DMS79 (cell line): ENCODE results near the gene ZNF581.

ENCODE experiments used
- DNase-seq: peaks from one replicate; lab custom pipeline; 2025; lab: John Stamatoyannopoulos, UW

The ZNF581 gene

DNA sequence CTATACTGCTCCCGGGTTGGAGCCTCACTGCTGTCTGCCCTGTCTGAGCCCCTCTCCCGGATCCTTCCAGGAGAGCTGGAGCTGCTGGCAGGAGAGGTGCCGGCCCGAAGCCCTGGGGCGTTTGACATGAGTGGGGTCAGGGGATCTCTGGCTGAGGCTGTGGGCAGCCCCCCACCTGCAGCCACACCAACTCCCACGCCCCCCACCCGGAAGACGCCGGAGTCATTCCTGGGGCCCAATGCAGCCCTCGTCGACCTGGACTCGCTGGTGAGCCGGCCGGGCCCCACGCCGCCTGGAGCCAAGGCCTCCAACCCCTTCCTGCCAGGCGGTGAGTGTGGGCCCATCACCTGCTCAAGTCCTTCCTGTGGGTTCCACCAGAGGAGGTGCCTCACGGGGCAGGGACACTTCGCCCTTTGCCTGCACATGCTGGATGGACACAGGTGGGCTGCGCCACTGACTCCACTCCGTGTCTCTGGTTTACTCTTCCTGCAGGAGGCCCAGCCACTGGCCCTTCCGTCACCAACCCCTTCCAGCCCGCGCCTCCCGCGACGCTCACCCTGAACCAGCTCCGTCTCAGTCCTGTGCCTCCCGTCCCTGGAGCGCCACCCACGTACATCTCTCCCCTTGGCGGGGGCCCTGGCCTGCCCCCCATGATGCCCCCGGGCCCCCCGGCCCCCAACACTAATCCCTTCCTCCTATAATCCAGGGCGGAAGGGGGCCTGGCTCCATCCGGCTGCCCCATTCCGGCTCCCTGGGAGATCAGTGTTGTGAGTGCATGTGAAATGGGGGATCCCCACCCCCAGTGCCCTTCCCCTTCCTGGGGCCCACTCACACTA is 51.4 kb downstream of the ZNF581 start:
- DNase-seq = no peak
